Measurements from ENCODE around the gene SAGE1.
A peak's percentile ranks its signal among the peaks of the same experiment; 100 is the strongest.
"Not testable (repeated sequence)": the region's sequence is repeated elsewhere in the genome, so short reads cannot be mapped to it uniquely, and the experiment has no call there.

The SAGE1 gene

DNA sequence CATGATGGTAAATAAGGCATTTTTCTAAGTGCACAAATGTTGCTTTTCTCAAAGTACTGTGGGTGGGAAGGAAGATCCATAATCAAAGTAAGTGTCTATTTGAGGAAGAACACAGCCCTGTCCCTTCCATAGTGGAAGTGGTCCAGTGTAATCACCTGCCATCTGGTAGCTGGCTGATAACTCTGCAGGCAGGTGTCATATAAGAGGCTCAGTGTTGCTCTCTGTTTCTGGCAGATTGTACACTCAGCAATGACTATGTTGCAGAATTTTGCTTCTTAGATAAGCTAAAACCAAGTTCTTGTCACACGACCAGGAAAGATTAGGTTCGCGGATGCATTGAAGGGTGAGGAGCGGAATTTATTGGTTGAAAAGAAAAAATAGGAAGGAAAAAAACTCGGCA, 20.9 kb downstream of the SAGE1 start:
- no peak for DNase-seq (ENCODE audit: low spot score)
- TF ChIP-seq CTCF (IDR thresholded peaks at IDR 0.05; ENCODE audit: extremely low read depth, missing control alignments): no peak

GRCh38 chrX:135920516-135920915, 27.0 kb downstream of the SAGE1 start:
- not testable (repeated sequence) for DNase-seq (ENCODE audit: low spot score)

- no peak for DNase-seq (ENCODE audit: low spot score)
- no peak for TF ChIP-seq CTCF (IDR thresholded peaks at IDR 0.05; ENCODE audit: extremely low read depth, missing control alignments)
Observed at GRCh38 chrX:135923353-135923752, 29.8 kb downstream of the SAGE1 start.

- no peak for DNase-seq (ENCODE audit: low spot score)
- TF ChIP-seq CTCF (IDR thresholded peaks at IDR 0.05; ENCODE audit: extremely low read depth, missing control alignments): no peak
Observed at GRCh38 chrX:135927897-135928296, 34.4 kb downstream of the SAGE1 start.

GRCh38 chrX:135931644-135932487, 38.4 kb downstream of the SAGE1 start:
- peak; percentile 49 for TF ChIP-seq CTCF (IDR thresholded peaks at IDR 0.05; ENCODE audit: extremely low read depth, missing control alignments)
- DNase-seq (ENCODE audit: low spot score): peak; percentile 7

DNA sequence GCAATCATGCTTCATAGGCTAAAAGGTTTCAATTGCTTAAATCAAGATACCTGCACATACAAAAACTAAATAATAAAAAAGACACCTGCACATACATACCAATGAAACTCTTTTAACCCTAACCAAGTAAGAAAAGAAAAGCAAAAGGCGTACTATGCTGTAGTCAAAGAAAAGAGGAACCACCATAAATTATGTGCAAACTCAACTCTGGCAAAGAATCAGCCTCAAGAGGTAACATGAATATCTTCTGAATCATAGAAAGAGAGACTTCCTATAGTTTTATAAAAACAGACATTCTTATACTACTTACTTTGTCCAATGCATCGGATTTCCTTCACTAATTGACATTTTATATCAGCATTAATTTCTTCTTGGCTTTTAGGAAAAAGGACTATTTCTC, 51.0 kb downstream of the SAGE1 start:
- no peak for DNase-seq (ENCODE audit: low spot score)

GRCh38 chrX:135951291-135951690, 57.8 kb downstream of the SAGE1 start:
- no peak for TF ChIP-seq CTCF (IDR thresholded peaks at IDR 0.05; ENCODE audit: extremely low read depth, missing control alignments)
- no peak for DNase-seq (ENCODE audit: low spot score)

More for the DNA sequence above, 51.0 kb downstream of the SAGE1 start:
- no peak for TF ChIP-seq CTCF (IDR thresholded peaks at IDR 0.05; ENCODE audit: extremely low read depth, missing control alignments)

Measured in GM20000 (cell line).